NCI-H345 (cell line): Measurements from ENCODE around the gene BSN.

Experiments
- DNase-seq: peaks from one replicate; lab custom pipeline; 2025; lab: John Stamatoyannopoulos, UW

The BSN gene

GRCh38 chr3:49602049-49602554, 47.8 kb downstream of the BSN start:
- no peak for DNase-seq

DNA sequence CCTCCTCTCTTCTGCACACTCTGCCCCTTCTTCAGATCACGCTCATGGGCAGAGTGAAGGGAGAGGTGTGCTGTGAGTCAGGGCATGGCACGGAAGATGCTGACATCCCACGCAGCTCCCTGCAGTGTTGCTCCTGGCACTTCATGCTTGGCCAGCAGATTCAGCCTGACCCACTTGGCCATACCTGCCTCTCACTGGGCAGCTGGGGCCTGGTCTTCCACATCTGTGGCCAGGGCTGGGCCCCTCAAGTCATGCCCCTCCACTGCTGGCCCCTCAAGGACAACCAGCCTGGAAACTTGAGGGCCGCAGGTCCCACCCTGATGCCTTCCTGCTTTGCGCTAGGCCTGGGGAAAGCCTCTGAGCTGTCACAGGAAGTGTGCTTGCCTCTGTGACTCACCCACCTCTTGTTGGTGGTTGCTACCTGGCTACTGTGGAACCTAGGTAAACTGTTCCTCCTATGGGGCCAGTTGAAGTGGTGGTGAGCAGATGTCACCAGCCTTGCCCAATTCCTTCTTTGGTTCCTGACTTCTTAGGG, 48.7 kb downstream of the BSN start:
- no peak for DNase-seq

DNA sequence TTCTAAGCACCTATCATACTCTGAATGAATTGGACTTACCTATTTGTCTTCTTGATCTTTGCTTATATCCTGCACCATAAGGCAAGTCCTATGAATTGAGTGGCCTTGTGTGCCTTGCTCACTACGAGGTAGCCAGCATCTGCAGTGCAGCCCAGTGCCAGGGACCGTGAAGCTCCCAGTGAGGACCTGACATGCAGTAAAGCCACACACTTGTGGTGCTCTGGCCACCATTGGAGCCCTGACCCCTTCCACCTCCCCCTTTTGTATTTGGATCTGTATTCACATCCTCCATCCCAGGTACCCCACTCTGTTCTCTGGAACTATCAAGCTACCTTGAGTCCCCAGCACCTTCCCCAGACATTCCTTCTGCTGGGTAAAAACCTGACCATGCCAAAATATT, 52.1 kb downstream of the BSN start:
- DNase-seq, result no peak

DNA sequence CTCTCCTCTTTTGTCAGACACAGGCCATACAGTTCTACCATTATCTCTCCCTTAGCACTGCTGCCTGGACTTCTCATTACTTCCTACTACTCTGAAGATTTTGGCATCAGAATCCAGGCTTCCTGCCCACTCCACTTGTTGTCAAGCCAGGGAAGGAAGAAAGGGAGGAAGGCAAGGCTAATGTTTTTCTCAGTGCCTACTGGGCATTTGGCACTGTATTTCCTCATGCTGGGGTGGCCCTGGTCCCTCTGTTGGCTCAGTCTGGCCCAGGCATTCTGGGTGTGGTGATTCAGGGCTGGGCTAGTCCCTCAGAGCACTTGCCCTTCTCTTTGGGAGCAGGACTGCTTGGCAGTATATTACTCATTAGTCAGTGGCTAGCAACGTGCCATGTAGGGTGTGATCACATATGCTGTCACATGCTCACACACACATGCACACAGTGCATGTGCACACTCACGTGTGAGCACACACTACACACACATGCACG, 52.9 kb downstream of the BSN start:
- no peak for DNase-seq

DNA sequence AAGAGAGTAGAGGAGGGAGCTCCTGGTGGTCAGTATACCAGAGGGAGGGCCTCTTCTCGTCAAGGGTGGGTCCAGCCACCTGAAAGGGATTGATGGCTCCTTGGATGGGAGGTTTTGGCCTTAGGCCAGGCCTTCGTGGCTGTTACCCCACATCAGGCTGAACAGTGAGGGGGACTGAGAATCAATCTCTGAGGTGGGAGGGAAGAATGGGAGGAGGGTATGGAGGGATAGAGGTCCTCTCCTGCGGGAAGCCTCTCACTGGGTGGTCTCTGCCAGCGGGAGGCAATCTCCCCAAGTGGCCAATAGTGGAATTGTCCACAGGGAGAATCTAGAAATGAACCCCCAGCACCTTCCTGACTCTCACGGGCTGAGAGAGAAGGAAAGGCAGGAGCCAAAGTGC, 53.5 kb downstream of the BSN start:
- DNase-seq, result no peak

DNA sequence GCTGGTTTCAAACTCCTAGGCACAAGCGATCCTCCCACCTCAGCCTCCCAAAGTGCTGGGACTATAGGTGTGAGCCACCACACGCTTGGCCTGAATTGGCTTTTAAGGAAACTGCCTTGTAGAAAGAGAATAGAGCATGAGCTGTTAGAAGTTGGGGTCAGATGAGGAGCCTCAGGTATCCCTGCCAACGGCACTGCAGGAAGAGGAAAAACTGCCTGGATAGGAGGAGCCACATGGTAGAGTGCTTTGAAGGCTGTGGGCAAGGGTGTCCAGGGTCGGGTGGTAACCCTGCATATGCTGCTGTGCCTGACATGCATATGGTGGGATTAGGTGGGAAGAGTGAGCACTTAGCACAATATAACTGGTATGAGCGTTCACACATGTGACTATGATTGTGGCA, 55.0 kb downstream of the BSN start:
- no peak for DNase-seq

DNA sequence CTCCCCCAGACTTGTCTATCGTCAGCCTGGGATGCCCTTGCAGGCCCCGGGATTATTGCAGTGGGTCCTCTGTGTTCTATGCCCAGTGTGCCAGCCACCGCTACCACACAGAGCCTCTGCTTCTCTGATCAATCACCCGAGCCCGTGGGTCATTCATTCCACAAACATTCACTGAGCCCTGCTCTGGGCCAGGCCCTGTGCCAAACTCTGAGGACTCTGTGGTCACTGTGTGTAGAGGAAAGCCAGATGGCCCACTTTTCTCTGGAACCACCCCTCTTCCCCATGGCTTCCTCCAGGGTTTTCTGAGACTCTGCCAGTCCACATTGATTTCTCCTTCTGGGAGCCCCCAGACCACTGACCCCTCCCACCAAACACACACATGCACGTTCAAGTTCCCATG, 55.5 kb downstream of the BSN start:
- DNase-seq, result no peak

DNA sequence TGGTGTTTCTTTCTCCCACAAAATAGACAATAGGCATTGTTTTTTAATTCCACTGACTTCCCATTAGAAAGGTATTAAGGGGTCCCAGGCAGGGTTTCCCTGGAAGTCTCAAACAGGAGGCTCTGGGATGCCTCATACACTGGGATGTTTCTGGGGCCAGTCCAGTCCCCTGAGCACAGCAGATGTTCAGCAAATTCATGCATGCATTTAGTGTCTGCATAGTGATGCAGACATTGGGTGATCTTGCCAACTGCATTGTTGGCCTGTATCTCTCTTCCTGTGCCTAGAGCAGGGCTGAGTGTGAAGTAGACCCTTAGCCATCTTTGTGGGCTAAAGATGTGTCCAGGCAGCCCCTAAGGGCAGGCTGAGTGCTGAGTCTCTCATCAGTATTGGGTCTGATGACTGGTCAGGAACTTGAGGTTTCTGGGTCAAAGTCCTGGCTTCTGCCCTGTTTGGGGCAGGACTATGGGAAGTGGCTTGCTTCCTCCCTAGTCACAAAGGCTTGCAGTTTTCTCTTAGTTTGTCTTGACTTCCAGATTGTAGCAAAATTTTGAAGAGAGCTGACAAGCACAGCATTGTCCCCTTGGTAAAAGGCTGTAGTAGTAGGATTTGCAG, 56.5 kb downstream of the BSN start:
- DNase-seq, result no peak

- no peak for DNase-seq
Measured at GRCh38 chr3:49611291-49611690, 57.0 kb downstream of the BSN start.

DNA sequence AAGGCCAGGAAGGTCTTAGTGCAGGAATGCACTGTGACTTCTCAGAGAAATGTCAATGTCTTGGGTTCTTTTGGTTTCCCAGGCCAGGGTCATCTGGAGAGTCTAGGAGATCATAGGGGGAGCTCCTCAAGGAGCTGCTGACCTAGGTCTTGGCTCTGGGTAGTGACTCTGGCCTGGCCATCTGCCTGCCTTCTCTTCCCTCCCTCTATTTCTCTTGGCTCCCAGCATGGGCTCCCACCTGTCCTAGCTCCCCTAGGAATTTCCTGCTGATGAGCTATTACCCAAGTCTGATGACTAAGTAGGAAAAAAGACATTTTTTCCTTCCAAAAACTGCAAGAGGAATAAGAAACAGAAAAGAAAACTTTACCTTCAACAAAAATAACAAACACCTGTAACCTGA, 57.4 kb downstream of the BSN start:
- no peak for DNase-seq

DNA sequence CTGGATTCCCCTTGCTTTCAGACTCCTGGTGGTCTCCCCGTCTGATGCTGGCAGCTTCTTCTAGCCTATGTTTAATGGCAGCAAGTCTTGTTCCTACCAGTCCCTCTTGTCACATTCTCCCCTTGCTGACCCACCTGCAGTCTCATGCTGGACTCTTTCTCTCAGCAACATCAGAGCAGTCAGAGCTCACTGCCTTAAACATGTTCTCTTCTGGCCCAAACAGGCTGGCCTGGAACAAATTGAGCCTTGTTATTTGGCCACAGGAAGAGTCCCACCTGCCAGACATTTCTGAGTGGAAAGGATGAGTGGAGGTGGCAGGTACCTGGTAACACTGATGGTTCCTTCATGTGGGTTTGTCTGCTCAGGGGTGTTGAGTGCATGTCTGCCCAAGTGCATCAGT, 60.7 kb downstream of the BSN start:
- no peak for DNase-seq

DNA sequence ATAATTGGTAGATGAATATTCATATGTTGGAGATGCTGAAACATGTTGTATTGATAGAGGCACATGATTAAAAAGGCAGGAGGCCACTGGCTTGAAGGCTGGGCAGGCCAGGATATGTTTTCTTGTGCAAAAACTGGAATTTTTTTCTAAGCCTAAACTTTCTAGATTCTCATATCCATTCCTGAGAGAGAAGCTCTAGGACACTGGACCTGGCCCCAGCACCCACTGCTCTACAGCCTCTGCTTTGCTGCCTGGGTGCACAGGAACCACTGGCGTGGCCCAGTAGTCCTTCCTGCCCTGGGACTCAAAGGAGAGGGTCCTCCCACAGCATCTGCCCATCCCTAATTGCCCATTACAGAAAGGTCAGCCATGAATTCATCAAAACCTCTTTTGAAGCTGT, 61.8 kb downstream of the BSN start:
- DNase-seq, result no peak

DNA sequence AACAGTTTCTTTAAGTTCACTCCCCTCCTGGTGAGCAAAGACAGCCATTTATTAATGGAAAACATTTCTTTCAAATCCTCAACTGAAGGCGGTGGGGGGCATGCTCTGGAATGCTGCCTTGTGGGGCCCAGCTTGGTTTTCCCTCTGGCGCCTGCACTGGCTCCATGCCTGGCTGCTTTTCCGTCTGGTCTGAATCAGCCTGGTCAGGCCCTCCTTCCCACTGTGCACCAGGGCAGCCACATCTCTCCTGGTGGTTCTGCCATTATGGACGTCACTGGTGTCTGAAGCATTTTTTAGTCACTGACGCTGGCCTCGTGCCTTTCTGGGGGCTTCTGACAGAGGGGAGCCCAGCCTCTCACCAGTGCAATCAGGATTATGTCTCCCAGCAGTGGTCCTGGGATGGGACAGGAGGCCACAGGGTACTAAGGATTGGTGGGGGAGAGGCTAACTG, 62.2 kb downstream of the BSN start:
- no peak for DNase-seq

GRCh38 chr3:49617390-49618013, 63.2 kb downstream of the BSN start:
- no peak for DNase-seq

- no peak for DNase-seq
Measured at GRCh38 chr3:49618412-49618811, 64.1 kb downstream of the BSN start.

- no peak for DNase-seq
Measured at GRCh38 chr3:49619649-49620048, 65.4 kb downstream of the BSN start.

- DNase-seq, result no peak
Measured at GRCh38 chr3:49620728-49621127, 66.5 kb downstream of the BSN start.

GRCh38 chr3:49623071-49623470, 68.8 kb downstream of the BSN start:
- no peak for DNase-seq

GRCh38 chr3:49625071-49625470, 70.8 kb downstream of the BSN start:
- DNase-seq, result no peak

- no peak for DNase-seq
Measured at GRCh38 chr3:49626101-49626581, 71.9 kb downstream of the BSN start.

DNA sequence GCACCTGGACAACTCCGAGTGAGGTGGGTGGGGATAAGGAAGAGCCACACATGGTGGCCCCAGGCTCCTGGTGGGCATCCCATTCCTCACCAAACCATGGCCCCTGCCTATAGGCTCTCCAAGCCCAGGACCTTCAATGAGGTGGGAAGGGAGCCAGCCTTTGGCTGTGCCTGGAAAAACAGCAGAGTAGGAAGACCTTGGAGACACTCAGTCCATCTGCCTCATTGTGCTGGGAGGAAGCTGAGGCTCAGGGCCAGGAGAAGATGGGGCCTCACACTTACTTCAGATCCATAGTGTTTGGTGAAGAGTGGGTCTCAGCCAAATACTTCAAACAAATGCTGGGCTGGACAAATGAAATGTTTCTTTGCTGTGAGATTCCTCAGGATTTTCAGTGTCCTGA, 72.5 kb downstream of the BSN start:
- DNase-seq, result no peak

GRCh38 chr3:49627634-49628033, 73.4 kb downstream of the BSN start:
- DNase-seq, result no peak

DNA sequence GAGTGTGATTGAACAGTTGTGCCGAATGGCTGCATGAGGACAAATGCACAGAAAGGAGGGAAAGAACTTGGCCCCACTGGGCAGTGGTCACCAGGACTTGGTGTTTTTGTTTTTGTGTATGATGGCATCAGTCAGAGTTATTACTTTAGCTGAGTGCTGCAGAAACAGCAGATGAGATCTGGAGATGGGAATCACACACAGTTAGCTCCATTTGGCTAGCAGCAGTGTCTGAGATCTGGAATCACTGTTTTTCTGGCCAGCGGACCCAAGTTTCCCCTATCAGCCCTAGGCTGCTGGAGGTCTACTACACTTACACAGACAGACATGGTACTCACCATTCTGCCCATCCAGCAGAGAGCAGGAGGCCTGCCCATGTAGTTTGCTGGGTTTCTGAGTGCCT, 74.0 kb downstream of the BSN start:
- no peak for DNase-seq
